ENCODE data around the gene NEK11.
"Not testable (repeated sequence)": the region's sequence is repeated elsewhere in the genome, so short reads cannot be mapped to it uniquely, and the experiment has no call there.

- not testable (repeated sequence) for TF ChIP-seq CTCF (conservative IDR thresholded peaks at IDR 0.05 in 1 of 2, IDR thresholded peaks at IDR 0.05 in 1 of 2; ENCODE audit: extremely low read depth in 1 of 2, insufficient read depth in 1 of 2, low read depth in 1 of 2, low read length in 2 of 2); EZH2 (IDR thresholded peaks at IDR 0.05; ENCODE audit: borderline replicate concordance, low read length)
Measured at GRCh38 chr3:131361066-131361463, 334.4 kb downstream of the NEK11 start.
